ENCODE data around the gene NCBP2. TPM values are rescaled to one million over a fixed set of nuclear protein-coding genes. Genes with fewer than 3 reads are reported as not detected.

NCBP2 gene
- total RNA-seq, 1 experiment from 2014 or later, result 107 TPM

Other genes starting within 250 kb of the NCBP2 start
- 9.7 and 13.8 TPM in 2 replicates for gene CEP19, start 230.3 kb downstream of the NCBP2 start, total RNA-seq (2014; rRNA removed; shearing (Covaris generic))
- 66.8 and 70.2 TPM in 2 replicates for gene PIGX, start 230.2 kb downstream of the NCBP2 start, total RNA-seq (2014; rRNA removed; shearing (Covaris generic))
- gene PAK2, start 202.7 kb downstream of the NCBP2 start, total RNA-seq (2014; rRNA removed; shearing (Covaris generic)), result 46.0 and 54.0 TPM in 2 replicates
- 48.6 and 60.6 TPM in 2 replicates for gene SENP5, start 74.6 kb downstream of the NCBP2 start, total RNA-seq (2014; rRNA removed; shearing (Covaris generic))
- gene PIGZ, start 26.3 kb upstream of the NCBP2 start, total RNA-seq (2014; rRNA removed; shearing (Covaris generic)), result 0.59 and 3.2 TPM in 2 replicates
- 57.4 and 67.1 TPM in 2 replicates for gene MELTF, start 87.3 kb upstream of the NCBP2 start, total RNA-seq (2014; rRNA removed; shearing (Covaris generic))